ENCODE measurements around the gene RNF225.
A peak's percentile ranks its signal among the peaks of the same experiment; 100 is the strongest.
"Not testable (repeated sequence)": the region's sequence is repeated elsewhere in the genome, so short reads cannot be mapped to it uniquely, and the experiment has no call there.

Gene RNF225

DNA sequence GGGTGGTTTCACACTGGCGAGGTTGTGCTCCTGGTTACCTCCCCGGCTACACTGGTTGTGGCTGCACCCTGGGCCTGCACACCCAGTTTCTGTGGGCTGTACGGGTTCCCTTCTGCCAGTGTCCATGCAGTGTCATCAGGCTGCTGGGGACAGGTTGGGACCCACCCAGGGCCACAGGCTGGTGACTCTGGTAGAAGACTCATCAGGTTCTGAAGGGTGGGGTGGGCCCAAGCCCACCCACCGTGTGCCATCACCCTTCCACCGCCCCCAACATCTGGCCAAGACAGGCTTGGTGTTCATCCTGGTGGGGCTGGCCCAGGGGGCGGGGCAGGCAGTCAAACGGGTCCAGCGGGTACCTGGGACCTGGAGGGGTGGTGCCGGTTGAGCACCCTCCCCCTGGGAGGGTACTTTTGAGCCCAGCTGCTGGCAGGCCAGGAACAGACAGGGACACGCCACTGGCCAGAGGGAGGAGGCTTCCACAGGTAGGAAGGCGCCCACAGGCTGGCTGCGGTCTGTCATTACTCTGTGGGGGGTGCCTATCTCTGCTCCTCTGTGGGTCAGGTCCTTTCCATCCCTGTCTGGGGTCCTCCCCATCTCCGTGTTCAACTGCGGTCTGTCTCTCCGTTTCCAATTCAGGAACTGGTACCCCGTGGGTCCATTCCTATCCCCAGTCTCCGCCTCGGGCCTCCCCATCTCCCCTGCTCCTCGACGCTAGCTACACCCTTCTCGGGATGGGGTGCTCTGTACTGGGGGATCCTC, at the start of gene RNF225:
Gene RNF225 (plus strand): TSS at position 437 of the 759 bp plus-strand sequence. CDS start 434 bp downstream, outside the sequence.
- no peak for DNase-seq (ENCODE audit: low spot score)

DNA sequence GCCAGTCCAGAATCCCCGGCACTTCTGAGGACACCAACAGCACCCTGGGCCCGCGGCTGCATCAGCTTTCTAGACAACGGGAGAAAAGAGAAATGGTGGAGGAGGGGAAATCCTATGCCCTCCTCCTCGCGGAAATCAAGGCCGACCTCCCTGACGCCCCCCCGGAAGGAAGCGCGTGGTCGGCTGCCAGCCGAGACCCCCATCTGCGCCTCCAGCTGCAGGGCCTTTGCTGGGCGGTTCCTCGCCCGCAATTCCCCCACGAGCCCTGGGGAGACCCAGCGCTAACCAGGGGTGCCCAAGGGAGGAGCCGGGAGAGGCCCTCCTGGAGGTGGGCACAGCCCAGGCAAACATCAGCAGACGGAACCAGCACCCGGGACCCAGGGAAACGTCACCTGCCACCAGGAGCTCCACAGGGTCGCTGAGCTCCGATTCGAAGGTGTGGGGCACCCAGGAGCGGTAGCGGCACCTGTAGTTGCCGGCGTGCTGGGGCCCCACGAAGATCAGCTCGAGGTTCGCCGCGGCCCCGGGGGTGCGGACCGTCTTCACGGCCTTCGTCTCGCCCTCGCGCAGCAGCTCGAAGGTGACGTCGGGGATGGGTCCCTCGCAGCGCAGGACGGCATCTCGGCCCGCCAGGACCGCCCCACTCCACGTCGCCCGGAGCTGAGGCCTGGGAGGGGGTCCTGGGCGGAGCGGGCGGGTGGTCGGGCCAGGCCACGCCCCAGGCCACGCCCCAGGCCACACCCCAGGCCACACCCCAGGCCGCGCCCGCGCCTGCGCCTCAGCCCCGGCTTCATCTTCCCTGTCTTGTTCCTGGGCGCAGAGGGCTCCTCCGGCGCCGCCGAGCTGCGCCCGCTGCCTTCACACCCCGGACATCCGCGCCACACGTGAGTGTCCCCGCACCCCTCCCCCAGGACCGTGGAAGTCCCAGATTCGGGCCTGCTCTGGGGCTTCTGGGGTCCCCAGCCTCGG, 48.2 kb upstream of the RNF225 start:
- DNase-seq (ENCODE audit: low spot score) = peak; percentile 99

DNA sequence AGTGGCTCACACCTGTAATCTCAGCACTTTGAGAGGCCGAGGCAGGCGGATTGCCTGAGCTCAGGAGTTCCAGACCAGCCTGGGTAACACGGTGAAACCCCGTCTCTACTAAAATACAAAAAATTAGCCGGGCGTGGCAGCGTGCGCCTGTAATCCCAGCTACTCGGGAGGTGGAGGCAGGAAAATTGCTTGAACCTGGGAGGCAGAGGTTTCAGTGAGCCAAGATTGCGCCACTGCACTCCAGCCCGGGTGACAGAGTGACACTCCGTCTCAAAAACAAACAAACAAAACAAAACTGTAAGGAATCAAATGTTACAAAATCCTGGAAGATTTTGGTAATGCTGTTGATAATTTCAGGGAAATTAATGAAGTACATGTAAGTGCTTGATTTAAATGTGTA, 47.4 kb upstream of the RNF225 start:
- DNase-seq (ENCODE audit: low spot score) = not testable (repeated sequence)

DNA sequence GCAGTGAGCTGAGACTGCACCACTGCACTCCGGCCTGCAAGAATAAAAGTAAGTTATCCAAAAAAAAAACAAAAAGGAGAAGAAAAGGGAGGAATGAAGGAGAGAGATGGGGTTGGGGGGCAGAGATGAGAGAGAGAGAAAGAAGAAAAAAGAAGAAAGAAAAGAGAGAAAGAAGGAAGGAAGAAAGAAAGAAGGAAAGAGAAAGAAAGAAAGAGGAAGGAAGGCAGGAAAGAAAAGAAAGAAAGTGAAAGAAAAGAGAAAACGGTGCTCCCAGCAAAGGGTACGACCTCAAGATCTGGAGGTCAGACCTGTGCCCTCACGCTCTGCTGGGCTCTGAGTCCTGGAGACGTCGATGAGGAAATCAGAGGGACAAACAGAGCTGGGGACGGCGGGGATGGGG, 45.9 kb upstream of the RNF225 start:
- no peak for DNase-seq (ENCODE audit: low spot score)

DNA sequence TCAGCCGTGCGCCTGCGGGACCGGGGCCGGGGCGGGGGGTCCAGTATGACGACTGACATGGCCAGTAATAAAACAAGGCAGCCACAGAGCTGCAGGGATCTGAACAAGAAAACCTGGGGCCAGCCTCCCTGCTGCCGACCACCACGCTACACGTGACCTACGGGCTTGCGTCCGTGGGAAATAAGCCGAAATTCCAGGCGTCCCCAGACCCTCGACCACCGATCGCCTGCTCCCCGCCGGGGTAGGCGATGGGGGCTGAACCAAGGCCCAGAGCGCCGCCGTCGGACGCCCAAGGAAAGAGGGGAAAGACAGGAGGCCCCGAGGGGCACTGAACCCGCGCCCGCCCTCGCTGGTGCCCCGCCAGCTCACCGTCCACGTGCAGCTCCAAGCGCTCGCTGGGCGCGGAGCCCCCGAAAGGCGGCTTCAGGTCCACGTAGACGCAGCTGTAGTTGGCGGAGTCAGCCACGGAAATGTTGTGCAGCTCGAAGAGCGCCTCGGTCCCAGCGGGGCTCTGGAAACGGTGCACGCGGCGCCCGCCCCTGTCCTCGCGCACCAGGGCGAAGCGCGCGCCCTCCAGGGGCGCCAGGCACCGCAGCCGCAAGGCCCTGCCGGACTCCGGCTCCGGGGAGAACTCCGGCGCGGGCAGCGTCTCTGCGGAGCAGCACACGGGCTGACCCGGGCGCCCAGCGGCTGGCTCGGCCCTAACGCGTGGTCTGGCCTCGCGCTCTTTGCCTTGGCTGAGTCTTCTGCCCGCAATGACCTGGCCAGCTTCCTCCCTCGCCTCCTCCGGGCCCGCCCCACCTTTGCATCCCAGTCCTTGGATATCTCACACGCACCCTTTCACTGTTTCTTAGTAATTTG, 45.2 kb upstream of the RNF225 start:
- DNase-seq (ENCODE audit: low spot score) = no peak

DNA sequence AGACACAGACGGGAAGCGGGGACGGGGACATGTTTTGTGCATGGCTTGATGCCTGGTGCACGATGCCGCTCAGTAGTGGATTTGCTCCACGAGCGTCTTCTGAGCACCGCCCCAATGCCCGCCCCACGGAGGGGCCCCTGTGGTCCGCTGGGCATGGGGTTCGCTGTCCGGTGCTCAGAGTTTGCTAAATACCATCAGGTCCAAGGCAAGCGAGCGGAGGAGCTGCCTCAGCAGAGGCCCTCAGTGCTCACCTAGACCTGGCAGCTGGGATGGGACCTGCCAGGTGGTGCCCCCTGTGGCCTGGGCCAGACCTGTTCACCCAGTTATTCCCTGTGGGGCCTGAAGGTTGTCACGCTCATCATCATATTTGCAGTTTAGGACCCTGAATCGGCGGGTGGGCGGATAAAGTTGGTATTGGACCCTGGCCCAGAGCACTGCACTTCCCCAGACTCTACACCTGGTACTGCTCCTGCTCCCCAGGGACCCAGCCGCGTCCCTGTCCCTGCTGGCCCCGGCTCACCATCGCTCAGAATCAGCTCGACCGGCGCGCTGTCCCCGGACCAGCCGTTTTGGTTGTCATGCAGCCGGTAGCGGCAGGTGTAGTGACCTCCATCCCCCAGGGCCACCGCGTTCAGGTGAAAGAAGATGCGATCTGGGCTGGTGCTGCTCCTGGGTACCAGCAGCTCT, 44.4 kb upstream of the RNF225 start:
- DNase-seq (ENCODE audit: low spot score) = no peak

DNA sequence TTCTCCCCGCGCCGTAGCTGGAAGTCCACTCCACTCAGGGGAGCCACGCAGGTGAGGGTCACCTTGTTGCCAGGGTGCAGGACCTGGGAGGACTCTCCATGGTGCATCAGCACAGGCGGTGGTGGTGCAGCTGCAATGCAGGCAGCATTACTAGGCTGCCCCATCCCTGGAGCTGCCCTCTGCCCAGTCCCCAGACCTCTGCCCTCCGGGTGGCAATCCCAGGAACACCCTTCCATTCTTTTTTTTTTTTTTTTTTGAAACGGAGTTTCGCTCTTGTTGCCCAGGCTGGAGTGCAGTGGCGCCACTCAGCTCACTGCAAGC, 43.9 kb upstream of the RNF225 start:
- no peak for DNase-seq (ENCODE audit: low spot score)

DNA sequence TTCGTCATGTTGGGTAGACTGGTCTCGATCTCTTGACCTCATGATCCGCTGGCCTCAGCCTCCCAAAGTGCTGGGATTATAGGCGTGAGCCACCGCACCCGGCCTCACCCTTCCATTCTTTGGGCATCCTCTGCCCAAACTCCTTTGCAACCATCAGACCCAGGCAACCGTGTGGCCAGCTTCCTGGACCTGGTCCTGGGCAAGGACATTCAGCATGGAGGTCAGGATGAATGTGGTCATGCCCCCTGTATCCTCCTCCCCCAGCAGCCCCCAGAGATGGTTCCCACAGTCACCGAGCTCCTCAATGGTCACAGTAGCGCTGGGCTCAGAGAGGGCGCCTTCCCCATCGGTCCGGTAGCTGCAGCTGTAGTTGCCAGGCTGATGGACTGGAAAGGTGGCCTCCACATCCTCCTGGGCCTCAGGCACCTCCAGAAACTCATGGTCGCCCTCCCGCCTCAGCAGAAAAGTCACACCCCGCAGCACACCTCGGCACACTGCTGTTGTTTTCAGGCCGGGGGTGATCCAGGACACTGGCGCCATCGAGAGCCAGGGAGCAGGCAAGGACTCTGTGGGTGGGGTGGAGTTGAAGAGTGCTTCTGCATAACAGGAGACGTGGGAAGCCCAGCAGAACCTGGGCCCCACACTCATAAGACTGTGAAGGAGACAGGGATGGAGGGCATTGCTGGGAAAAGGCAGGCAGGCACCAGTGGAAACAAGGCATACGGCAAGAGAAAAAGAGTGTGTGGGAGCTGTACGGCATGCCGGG, 43.3 kb upstream of the RNF225 start:
- DNase-seq (ENCODE audit: low spot score) = no peak

DNA sequence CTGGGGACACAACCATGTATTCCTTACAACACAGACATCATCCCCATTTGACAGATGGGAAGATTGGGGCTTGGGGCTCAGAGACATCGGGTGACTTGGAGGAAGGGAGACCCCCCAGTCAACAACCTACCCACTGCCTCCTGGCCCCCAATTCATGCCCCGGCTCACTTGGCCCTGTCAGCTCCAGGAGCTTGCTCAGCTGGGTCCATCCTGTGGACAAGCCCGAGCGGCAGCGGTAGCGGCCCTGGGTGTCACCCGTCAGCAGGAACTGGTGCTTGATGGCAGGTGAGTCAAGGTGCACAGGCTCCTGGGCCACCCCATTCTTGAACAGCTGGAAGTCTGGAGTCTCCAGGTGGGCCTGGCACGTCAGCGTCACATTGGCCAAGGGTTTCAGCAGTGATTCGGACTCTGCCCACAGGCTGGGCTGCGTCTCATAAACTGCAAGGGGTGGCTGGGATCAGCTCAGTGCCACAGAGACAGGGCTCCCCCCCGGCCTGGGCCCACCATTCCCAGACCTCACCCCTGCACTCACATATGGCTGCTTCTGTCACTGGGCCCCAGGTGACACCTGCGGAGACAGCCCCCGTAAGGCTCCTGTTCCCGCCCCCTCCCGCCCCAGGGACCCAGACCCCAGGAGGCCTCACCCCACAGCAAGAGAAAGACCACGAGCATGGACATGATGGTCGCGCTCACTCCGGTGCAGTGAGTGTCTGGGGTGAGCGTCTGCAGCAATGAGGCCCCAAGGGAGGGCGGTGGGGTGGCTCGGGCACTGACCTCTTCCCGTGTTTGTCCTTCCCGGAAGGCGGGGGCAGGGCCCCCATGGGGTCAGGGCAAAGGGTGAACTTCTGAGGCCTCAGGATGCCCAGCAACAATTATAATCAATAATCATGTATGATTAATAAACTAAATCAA, 42.4 kb upstream of the RNF225 start, which contains the start of gene A1BG:
Gene A1BG (minus strand): TSS at position 733 of the 912 bp plus-strand sequence. CDS start 55 bp downstream, at position 678.
- no peak for DNase-seq (ENCODE audit: low spot score)

DNA sequence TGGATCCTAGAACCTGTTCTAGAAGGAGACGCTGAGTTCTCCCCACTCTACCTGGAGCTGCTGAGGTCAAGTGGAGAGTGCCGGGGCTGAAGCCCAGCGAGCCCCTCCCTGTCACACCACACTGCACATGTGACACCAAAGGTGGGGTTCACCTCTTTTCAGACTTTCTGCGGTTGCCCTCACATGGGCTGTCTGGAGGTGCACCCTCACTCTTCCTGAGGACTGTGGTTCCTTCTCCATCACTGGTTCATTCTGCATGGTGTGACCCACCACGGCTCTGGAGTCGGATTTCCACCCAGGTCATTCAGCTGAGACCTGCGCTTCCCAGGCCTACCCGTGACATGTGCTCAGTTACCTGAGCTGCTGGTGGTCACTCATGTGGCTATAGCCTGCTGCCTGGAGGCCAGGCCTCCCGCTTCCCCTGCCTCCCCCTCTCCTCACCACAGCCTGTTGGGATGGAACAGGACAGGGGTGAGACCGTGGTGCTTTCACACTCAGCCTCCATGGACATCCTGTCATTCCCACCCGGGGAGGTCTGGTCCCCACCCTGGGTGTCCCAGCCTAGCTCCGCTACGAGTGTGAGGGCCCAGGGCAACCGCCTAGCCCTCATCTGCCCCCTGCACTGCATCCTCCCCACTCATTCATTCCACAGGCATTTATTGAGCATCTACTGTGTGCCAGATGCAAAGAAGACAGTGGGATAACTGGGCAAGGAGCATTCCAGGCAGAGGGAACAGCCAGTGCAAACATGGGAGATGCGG, 41.6 kb upstream of the RNF225 start:
- DNase-seq (ENCODE audit: low spot score) = no peak

DNA sequence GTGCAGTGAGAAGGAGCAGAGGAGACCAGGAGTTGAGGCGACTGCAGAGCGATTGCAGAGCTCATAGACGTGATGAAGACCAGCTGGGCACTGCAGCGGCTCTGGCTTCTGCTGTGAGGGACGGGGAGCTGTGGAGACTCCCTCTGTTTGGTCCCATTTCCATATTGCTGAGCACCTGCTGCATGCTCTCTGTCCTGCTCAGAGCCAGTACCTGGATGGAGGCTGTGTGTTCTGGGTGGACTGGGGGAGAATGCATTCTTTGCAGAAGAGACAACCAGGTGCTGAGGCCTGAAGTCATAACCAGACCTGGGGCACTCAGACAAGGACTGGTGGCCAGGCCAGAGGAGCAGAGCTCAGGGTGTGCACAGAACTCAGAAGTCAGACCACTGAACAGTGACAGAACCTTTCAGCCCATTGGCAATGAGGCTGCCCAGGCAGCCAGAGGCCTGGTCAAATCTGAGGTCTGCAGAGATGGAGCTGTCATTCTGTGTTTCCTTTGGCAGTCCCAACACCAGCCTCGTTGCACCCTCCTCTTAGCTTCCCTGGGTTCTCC, 40.9 kb upstream of the RNF225 start:
- DNase-seq (ENCODE audit: low spot score) = no peak

DNA sequence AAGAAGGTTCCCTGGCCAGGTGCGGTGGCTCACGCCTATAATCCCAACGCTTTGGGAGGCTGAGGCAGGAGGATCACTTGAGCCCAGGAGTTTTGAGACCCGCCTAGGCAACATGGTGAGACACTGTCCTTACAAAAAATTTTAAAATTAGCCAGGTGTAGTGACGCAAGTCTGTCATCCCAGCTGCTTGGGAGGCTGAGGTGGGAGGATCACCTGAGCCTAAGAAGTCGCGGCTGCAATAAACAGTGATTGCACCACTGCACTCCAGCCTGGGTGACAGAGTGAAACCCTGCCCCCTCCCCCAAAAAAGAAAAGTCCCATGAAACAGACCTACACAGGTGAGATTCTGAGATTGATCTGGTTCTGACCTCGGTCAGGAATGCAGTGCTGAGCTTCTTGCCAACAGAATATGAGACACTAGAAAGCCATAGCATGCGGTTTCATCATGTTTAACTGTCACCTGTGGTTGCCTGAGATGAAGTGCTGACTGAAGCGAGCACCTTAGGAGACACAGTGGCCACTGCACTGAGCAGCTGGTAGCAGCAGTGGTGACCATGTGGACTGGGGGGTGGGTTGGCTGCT, 40.1 kb upstream of the RNF225 start:
- no peak for DNase-seq (ENCODE audit: low spot score)

DNA sequence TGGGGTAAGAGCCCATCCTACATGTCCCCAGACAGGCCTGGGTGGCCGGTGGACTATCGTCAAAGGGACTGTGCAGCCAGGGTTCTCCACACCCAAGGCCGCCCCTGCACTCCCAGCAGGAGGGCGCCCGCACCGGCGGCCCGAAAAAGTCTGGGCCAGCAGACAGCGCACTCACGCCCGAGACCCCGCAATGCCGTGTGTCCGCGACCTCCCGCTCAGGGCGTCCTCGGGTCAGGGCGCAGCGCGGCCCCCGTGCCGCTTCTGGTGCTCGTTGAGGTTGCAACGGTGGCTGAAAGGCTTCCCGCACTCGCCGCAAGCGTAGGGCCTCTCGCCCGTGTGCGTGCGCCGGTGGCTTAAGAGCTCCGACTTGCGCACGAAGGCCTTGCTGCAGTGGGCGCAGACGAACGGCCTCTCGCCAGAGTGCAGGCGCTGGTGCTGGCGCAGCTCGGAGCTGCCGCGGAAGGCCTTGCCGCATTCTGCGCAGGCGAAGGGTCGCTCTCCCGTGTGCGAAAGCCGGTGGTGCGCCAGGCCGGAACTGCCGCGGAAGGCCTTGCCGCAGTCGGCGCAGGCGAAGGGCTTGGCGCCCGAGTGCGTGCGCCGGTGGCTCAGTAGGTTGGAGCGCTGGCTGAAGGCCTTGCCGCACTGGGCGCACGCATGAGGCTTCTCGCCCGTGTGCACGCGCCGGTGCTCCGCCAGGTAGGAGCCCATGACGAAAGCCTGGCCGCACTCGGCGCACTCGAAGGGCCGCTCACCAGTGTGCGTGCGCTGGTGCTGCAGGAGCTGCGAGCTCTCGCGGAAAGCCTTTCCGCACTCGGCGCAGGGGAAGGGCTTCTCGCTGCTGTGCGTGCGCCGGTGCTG, 39.3 kb upstream of the RNF225 start:
- no peak for DNase-seq (ENCODE audit: low spot score)

DNA sequence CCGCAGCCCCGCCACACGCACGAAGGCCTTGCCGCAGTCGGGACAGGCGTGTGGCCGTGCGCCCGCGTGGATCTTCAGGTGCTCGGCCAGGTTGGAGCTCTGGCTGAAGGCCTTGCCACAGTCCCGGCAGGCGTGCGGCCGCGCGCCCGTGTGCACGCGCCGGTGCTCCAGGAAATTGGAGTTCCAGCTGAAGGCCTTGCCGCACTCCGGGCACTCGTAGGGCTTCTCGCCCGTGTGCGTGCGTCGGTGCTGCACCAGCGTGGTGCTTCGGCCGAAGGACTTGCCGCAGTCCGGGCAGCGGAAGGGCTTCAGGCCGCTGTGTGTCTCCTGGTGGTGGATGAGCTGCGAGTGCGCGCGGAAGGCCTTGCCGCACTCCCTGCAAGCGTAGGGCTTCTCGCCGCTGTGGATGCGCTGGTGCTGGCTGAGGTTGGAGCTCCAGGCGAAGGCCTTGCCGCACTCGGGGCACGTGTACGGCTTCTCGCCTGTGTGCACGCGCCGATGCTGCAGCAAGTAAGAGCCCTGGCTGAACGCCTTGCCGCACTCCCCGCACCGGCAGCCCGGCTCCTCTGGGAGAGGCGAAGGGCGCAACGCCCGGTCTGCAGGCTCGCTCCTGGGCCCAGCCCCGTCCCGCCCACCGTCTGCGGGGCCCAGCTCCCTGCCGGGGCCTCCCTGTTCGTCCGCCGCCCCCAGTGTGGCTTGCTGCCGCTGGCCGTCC, 38.5 kb upstream of the RNF225 start:
- no peak for DNase-seq (ENCODE audit: low spot score)

DNA sequence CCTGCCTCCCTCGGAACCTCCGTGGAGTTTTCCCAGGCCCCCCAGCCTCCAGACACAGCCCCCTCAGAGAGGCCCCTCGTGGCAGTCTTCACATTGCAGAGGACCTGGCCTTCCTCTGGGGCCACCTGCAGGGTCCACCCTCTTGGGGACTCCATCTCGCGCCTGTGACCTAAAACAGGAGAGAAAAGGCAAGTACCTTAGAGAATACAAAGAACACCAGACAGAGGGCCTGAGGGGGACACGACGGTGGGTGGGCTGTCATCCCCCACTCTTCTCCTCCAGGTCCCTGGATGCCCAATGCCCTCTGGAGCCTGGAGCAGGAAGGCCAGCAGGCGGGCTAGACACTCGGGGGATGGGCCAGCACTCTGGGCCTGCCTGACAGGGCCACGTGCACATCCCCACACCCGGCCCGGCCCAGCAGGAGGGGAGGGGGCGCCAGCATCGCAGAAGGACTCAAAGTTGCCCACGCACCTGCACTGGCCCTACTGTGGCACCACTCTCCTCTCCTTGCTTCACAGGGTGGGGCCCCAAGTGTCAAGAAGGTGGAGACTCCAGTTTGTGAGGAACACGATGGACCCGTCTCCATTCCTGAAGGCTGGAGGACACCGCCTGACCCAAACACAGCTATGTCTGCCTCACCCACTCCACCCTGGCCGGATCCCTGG, 37.8 kb upstream of the RNF225 start:
- no peak for DNase-seq (ENCODE audit: low spot score)

DNA sequence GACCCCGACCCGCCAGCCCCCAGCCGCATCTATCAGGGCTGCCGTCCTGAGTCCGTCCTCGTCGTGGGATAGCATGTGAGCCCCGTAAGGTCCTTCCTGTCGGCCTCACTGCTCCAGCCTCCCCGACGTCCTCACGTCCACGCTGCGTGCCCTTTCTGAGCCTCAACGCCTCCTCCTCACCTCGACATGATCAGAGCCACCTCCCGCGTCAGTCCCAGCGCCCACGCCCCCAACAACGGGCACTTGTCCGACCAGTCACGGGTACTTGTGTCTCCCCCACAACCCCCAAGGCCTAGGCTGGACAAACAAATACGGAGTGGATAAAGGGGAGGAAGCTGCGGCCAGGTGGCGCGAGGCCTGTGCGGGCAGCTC, 33.6 kb upstream of the RNF225 start:
- DNase-seq (ENCODE audit: low spot score) = peak; percentile 79

Measured in D341Med (cell line).